HL-60 (cell line): Measurements from ENCODE around the gene NXPH1.

Experiments
- DNase-seq, 2 experiments: peaks; one replicate each; pipeline ENCODE4 v3.0.0-alpha.2; 2010 to 2020; ENCODE audit warnings: low read depth in 1 of 2, low spot score in 1 of 2
- H3K27ac ChIP-seq: fragments of 250-450 bp; sonication (Bioruptor Pico); replicated peaks from 2 replicates; pipeline ENCODE4 v1.5.1; 2020; ENCODE audit warnings: mild to moderate bottlenecking, moderate library complexity
- H3K27me3 ChIP-seq: fragments of 250-450 bp; sonication (Bioruptor Pico); 2 replicates; pipeline ENCODE4 v1.5.1; 2021; ENCODE audit warnings: mild to moderate bottlenecking, moderate library complexity; ENCODE audit not compliant: insufficient read depth, poor library complexity, severe bottlenecking
- H3K4me3 ChIP-seq: replicated peaks from 2 replicates; pipeline ENCODE4 v1.5.1; 2011; ENCODE audit warnings: mild to moderate bottlenecking, control low read depth, low read length; ENCODE audit not compliant: insufficient read depth
- CTCF ChIP-seq: IDR thresholded peaks from one replicate; pipeline ENCODE4 v1.5.1; 2011; ENCODE audit warnings: low read length, control low read depth, inconsistent platforms; ENCODE audit not compliant: insufficient read depth
- GABPA ChIP-seq: IDR thresholded peaks from 2 replicates; pipeline ENCODE4 v1.6.1; 2012; ENCODE audit warnings: low read depth
- POLR2AphosphoS5 ChIP-seq: IDR thresholded peaks from 2 replicates; pipeline ENCODE4 v1.6.1; 2012; ENCODE audit warnings: low read depth
- REST ChIP-seq: IDR thresholded peaks from 2 replicates; pipeline ENCODE4 v1.6.1; 2012; ENCODE audit warnings: low read depth; ENCODE audit not compliant: insufficient replicate concordance
- SPI1 ChIP-seq: IDR thresholded peaks from 2 replicates; pipeline ENCODE4 v1.6.1; 2012; ENCODE audit warnings: low read depth, mild to moderate bottlenecking, borderline replicate concordance

Gene NXPH1

GRCh38 chr7:8761731-8762130 is 328.3 kb downstream of the NXPH1 start:
- no peak for TF ChIP-seq POLR2AphosphoS5
- Histone ChIP-seq H3K4me3 (no peak overlapping the region), H3K27ac (no peak overlapping the region), H3K27me3 (no peaks in the 10 kb centered on the region)
- no peak for DNase-seq

GRCh38 chr7:8762803-8763202 is 329.4 kb downstream of the NXPH1 start:
- H3K4me3 ChIP-seq, result no peak overlapping the region
- no peak for DNase-seq
- H3K27ac ChIP-seq, result no peak overlapping the region
- no peaks in the 10 kb centered on the region for H3K27me3 ChIP-seq
- no peak for TF ChIP-seq GABPA
- TF ChIP-seq POLR2AphosphoS5, result no peak
- TF ChIP-seq CTCF, result no peak
- no peak for TF ChIP-seq SPI1

- H3K4me3 ChIP-seq, result no peak overlapping the region
- H3K27me3 ChIP-seq, result no peaks in the 10 kb centered on the region
- no peak for TF ChIP-seq REST
- TF ChIP-seq CTCF, result no peak
- TF ChIP-seq GABPA, result no peak
- no peak for TF ChIP-seq SPI1
- no peak for TF ChIP-seq POLR2AphosphoS5
- H3K27ac ChIP-seq, result no peak overlapping the region
- no peak for DNase-seq
These were observed 332.0 kb downstream of the NXPH1 start for GRCh38 chr7:8765374-8765773.

GRCh38 chr7:8773518-8773917 is 340.1 kb downstream of the NXPH1 start:
- TF ChIP-seq REST (no peak), CTCF (no peak), POLR2AphosphoS5 (no peak), GABPA (no peak), SPI1 (no peak)
- no peak overlapping the region for H3K27ac ChIP-seq
- DNase-seq, result no peak
- no peak overlapping the region for H3K4me3 ChIP-seq
- H3K27me3 ChIP-seq, result no peaks in the 10 kb centered on the region
